MCF 10A (cell line): ENCODE results near the gene DHX36. TPM values are rescaled to one million over a fixed set of nuclear protein-coding genes. Genes with fewer than 3 reads are reported as not detected.

ENCODE experiments used
- BruUV-seq: library from RNA; stranded (reverse); fragments of 400-500 nt; replicated peaks from 2 replicates; lab custom pipeline; 2021; lab: Mats Ljungman, UMichigan
- CTCF ChIA-PET: fragments of 300-600 bp; sonication (Branson Sonifier 250); formaldehyde crosslinking; extraction: SDS; loops from one replicate; lab custom pipeline; 2021; ENCODE audit warnings: antibody characterized with exemption, inconsistent platforms; lab: Yijun Ruan, JAX
- POLR2A ChIA-PET: fragments of 300-600, 350-650 bp; sonication (Branson Sonifier 250); formaldehyde crosslinking; extraction: SDS; loops from one replicate; lab custom pipeline; 2020; ENCODE audit warnings: antibody characterized with exemption, inconsistent platforms; lab: Yijun Ruan, JAX
- DNase-seq: peaks from one replicate; pipeline ENCODE4 v3.0.0-alpha.2; 2018; ENCODE audit not compliant: unreplicated experiment
- H3K27ac Mint-ChIP-seq: one replicate; pipeline ENCODE4 v1.8.0; 2022; ENCODE audit warnings: mild to moderate bottlenecking, low read depth, mixed read lengths; ENCODE audit not compliant: unreplicated experiment
- H3K27me3 Mint-ChIP-seq: one replicate; pipeline ENCODE4 v1.8.0; 2022; ENCODE audit warnings: mixed read lengths; ENCODE audit not compliant: insufficient read depth, unreplicated experiment
- H3K36me3 Mint-ChIP-seq: one replicate; pipeline ENCODE4 v1.8.0; 2022; ENCODE audit warnings: mild to moderate bottlenecking, moderate library complexity, mixed read lengths; ENCODE audit not compliant: insufficient read depth, unreplicated experiment
- H3K4me1 Mint-ChIP-seq: one replicate; pipeline ENCODE4 v1.8.0; 2022; ENCODE audit warnings: mixed read lengths; ENCODE audit not compliant: insufficient read depth, unreplicated experiment
- H3K4me3 Mint-ChIP-seq: one replicate; pipeline ENCODE4 v1.8.0; 2022; ENCODE audit warnings: mild to moderate bottlenecking, moderate library complexity, mixed read lengths; ENCODE audit not compliant: unreplicated experiment
- H3K9me3 Mint-ChIP-seq: one replicate; pipeline ENCODE4 v1.8.0; 2022; ENCODE audit warnings: mixed read lengths; ENCODE audit not compliant: unreplicated experiment
- CTCF ChIP-seq: fragments of 200-600 bp; IDR thresholded peaks from one replicate; pipeline ENCODE4 v1.8.0; 2022; ENCODE audit warnings: antibody characterized with exemption, mild to moderate bottlenecking; ENCODE audit not compliant: unreplicated experiment
- intact Hi-C: fragments of 100-400 bp; cut with micrococcal nuclease; formaldehyde crosslinking; loops from 2 replicates; pipeline ENCODE4 v1.14.1; 2022
- total RNA-seq: library from RNA; stranded (reverse); gene quantifications from 2 replicates; pipeline ENCODE4 v1.2.3, GENCODE V29; 2022

DHX36 gene
- total RNA-seq, 1 experiment from 2014 or later: 108 TPM

- CTCF ChIA-PET: no interaction called here
- no peak for TF ChIP-seq CTCF
- DNase-seq: no peak
- no peak overlapping the region for H3K27ac Mint-ChIP-seq
- no peaks in the 10 kb centered on the region for H3K36me3 Mint-ChIP-seq
- intact Hi-C loops: no loop called here
- H3K27me3 Mint-ChIP-seq: no peaks in the 10 kb centered on the region
- no TSS peak for BruUV-seq
- POLR2A ChIA-PET: interaction anchor here (0.6 kb wide), 1 partner anchor 937 kb away, joined by 4 read pairs; no protein-coding TSS in a partner anchor
- no peaks in the 10 kb centered on the region for H3K9me3 Mint-ChIP-seq
- no peaks in the 10 kb centered on the region for H3K4me1 Mint-ChIP-seq
- H3K4me3 Mint-ChIP-seq: no peak overlapping the region
Measured at GRCh38 chr3:154361099-154361498, 36.8 kb upstream of the DHX36 start.

- Mint-ChIP-seq H3K36me3 (no peaks in the 10 kb centered on the region), H3K27ac (no peak overlapping the region)
- BruUV-seq: no TSS peak
Measured at GRCh38 chr3:154356009-154356408, 31.7 kb upstream of the DHX36 start.

GRCh38 chr3:154349223-154349622 is 24.9 kb upstream of the DHX36 start:
- Mint-ChIP-seq H3K9me3 (no peaks in the 10 kb centered on the region), H3K4me1 (no peaks in the 10 kb centered on the region), H3K4me3 (no peak overlapping the region), H3K27me3 (peaks cover 11% of the 10 kb centered on the region), H3K27ac (no peak overlapping the region), H3K36me3 (no peaks in the 10 kb centered on the region)
- no peak for TF ChIP-seq CTCF
- intact Hi-C loops: no loop called here
- ChIA-PET POLR2A (no interaction called here), CTCF (no interaction called here)
- no TSS peak for BruUV-seq
- no peak for DNase-seq

More at GRCh38 chr3:154356009-154356408, 31.7 kb upstream of the DHX36 start:
- ChIA-PET POLR2A (no interaction called here), CTCF (no interaction called here)
- Mint-ChIP-seq H3K4me3 (no peak overlapping the region), H3K27me3 (no peaks in the 10 kb centered on the region), H3K4me1 (no peaks in the 10 kb centered on the region), H3K9me3 (no peaks in the 10 kb centered on the region)
- TF ChIP-seq CTCF: no peak
- DNase-seq: no peak
- intact Hi-C loops: no loop called here

GRCh38 chr3:154345422-154346122 is 21.3 kb upstream of the DHX36 start:
- no peak for TF ChIP-seq CTCF
- Mint-ChIP-seq H3K36me3 (no peaks in the 10 kb centered on the region), H3K27ac (no peak overlapping the region), H3K4me1 (no peaks in the 10 kb centered on the region), H3K27me3 (peaks cover 11% of the 10 kb centered on the region), H3K4me3 (no peak overlapping the region), H3K9me3 (no peaks in the 10 kb centered on the region)
- DNase-seq: no peak
- BruUV-seq: no TSS peak
- POLR2A ChIA-PET: no interaction called here
- intact Hi-C loops: no loop called here
- CTCF ChIA-PET: no interaction called here
